Caki2 (cell line): ENCODE measurements around the gene BMF. TPM values are rescaled to one million over a fixed set of nuclear protein-coding genes. Genes with fewer than 3 reads are reported as not detected.
A peak's percentile ranks its signal among the peaks of the same experiment; 100 is the strongest.

Experiments used
- DNase-seq: peaks from one replicate; pipeline ENCODE4 v3.0.0-alpha.2; 2015; ENCODE audit warnings: low read depth
- in situ Hi-C: cut with HindIII; loops from 2 replicates; pipeline ENCODE4 v1.10.0; 2016; ENCODE audit warnings: low sequenced_read_pairs, low pct_unique_long_range_greater_than_20kb, mixed read lengths
- total RNA-seq: library from RNA; depleted of rRNA; stranded (reverse); fragments of >200 nt; shearing (Covaris generic); gene quantifications from 2 replicates; pipeline ENCODE4 v1.2.3, GENCODE V29; 2014; ENCODE audit warnings: low replicate concordance; rRNA removed

BMF gene
- total RNA-seq, 1 experiment from 2014 or later = 1.8 TPM

DNA sequence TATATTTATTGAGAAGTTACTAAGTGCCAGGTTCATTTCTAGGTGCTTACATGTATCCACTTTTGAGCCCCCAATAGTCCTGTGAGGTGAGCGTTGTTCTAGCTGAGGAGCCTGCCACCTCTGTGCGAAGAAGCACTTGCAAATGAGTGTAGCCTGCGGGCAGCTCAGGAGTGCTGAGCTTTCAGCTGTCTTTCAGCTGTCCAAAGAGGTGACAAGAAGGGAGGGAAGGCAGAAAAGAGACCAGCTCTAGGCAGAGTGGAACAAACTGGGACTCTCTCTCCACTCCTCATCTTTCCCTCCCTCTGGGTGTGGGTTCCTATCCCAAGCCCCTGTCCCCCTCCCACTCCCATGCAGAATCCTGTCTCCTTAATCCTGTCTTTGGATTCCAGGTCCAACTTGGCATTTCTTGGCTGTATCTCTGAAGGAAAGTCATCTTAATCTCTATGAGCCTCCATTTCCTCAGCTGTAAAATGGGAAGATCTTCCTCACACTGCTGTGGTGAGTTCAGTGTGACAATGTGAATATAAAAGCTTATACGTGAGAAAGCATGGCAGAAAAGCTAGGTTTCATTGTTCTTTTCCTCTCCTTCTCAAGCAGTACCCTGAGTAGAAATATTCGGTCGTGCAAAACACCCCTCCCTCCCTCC, 63.0 kb downstream of the BMF start:
- in situ Hi-C loops = loop anchor here (25.0 kb wide), 1 partner anchor 167 kb away; no protein-coding TSS in a partner anchor
- no peak for DNase-seq

DNA sequence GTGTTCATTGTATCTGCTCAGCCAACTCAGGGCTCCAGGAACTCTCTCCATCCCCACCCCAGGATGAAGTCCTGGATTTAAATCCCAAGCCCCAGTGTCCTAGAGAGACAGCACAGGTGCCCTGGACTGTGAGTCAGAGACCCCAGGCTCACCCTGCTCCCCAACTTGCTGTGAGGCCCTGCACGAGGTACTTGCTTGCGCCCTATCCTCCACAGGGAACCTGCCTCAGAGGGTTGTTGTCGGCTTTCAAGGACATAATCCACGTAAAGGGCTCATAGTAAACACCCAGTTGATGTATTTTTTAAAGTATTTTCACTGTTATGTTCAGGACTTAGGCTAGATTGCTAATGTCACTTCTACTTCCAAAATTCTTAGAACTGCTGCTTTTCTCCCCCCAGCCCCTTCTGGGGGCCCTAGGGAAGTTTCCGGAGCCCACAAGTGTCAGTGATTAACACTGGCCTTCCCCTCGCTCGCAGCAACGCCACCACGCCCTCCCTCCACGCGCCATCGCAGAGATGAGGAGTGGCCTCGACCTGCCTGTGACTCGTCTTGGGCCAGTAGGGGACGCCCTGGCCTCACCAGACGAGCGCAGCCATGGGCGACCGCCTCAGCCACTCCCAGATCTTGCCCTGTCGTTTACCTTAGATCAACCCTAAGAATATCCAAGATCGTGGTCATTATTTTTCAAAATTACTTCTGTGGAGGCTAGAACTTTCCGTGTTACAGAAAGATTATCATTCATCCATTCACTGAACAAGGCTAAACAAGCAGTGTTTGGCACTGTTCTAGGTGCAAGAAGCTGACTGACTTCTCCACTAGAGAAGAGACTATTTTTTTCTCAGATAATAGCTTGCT, 63.7 kb downstream of the BMF start:
- in situ Hi-C loops = loop anchor here (25.0 kb wide), 1 partner anchor 167 kb away; no protein-coding TSS in a partner anchor

DNA sequence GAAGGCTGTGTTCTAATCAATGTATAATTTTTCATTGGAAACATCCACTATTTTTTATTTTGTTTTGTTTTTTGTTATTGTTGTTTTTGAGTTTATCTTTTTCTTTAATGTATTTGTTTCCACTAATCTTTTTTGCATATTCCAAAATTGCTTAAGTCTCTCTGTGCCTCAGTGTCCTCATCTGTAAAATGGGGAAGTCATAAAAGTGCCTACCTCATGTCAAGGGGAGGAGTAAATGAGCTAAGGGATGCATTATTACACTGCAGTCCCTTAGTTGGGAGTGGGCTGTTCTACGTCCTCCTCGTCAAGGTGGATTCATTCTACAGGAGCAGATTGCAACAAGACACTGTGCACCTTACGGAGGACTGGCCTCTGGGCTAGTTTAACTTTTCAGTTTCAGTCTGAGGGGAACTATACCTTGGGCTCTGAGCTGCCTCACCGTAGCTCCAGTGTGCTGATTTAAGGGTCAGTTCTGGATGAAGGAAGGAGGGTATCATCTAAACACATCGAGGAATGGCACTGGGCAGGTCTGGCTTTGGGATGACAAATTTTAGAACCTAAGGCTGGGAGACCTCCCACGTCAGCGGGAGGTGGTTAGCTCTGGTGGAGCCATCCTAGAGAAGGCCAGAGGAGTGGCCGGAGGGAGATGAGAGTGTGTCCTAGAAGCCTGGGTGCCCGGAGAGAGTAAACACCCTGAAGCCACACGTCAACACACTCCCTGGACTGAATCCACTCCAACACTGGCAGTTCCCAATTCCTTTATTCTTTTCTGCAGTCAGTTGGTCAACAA, 64.6 kb downstream of the BMF start:
- no peak for DNase-seq
- in situ Hi-C loops = loop anchor here (25.0 kb wide), 1 partner anchor 168 kb away; no protein-coding TSS in a partner anchor

More for the DNA sequence above, 63.7 kb downstream of the BMF start:
- DNase-seq = peak; percentile 78

DNA sequence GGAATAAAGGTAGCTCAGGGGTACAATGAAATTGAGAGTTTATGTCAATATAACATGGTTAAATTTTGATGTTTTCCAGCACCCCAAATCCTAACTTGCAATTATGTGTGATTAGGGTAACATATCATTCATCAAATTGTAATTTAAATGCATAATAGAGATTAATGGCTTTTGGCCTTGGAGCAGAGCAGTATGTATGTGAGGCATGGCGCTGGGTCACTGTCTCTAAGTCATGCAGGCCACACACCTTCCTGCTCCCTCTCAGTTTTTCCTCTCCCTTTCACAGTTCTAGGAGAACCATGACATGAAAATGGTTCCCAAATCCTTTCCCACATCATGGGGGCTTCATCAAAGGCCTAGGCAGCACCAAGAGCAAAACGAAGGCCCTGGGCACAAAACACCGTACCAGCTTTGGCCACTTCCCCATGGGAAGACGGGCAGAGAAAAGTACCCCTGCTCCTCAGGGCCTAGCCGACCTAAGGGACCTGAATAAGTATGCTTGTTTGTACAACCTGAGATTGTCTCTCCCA, 65.8 kb downstream of the BMF start:
- DNase-seq = no peak
- in situ Hi-C loops = loop anchor here (25.0 kb wide), 1 partner anchor 169 kb away; no protein-coding TSS in a partner anchor

DNA sequence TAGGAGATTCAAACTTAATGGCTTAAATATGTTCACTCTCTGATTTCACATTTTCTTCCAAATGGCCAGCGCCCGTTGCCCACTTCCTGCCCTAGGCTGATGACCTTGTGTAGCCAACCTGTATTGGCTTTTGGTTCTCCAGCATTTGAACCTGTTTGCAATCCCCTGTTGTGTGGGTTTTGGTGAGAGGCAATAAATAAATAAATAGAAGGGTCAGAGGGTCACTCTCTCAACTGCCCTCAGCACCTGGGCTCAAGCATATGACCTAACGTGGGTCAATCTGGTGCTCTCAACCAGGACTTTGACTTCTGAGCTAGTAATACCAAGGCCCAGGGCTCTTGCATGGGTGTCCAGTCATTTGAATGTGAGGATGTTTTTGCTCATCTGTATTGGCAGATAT, 67.9 kb downstream of the BMF start:
- in situ Hi-C loops = loop anchor here (25.0 kb wide), 1 partner anchor 172 kb away; no protein-coding TSS in a partner anchor

DNA sequence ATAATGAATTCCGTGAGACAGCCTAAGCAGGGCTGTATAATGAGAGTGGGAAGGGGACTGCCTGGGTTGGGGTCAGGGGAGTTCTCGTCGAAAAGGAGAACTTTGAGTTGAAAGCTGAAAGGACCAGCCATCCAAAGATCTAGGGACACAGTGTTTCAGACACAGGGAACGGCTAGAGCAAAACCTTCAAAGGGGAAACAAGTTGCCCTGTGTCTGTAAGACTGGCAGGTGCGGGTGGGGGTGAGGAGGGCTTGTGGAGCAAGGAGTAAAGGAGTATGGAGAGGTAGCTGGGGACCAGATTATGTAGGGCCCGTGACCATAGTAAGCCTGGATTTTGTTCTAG, 68.4 kb downstream of the BMF start:
- DNase-seq = no peak
- in situ Hi-C loops = loop anchor here (25.0 kb wide), 1 partner anchor 172 kb away; no protein-coding TSS in a partner anchor

More for the DNA sequence above, 67.9 kb downstream of the BMF start:
- no peak for DNase-seq

DNA sequence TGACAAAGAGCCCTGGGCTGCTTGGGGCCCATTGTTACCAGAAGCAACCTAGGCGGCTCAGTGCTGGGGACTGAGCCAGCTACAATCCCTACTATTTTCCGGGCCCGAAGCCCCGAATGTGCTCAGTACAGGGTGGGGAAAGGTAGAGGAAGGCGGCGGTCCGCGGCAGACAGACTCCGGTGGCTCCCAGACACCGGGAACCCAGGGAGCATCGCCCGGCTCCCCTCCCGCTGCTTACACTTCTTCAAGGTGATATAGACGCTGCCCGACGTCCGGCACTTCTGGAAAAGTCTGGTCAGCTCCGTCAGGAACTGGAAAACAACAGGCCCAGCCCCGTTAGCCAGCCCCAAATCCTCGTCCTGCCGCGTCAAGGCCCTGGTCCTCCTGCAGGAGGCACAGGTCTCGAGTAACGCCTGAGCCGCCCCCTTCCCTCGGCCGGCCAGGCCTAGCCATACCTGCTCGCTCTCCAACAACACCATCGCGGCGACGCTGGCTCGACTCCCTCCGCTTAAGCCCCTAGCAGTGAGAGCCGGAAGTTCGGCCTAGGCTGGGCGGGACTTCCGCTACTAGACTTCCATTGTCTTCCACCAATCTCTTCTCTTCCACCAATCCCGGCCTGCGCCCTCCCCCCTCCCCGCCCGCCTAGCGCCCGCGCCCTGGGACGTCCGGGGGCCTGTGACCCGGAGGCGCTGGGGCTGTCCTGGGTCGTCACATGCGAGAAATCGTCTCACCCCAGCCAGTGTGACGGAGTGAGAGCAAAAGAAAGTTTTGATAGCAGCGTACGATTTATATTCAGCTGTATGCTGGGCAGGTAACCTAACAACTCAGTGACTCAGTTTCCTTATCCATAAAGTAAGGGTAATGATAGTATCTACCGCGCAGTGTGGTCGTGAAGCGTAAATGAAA, 69.8 kb downstream of the BMF start, which contains the start of gene SRP14:
SRP14 (minus strand) TSS at position 544 of the 906 bp plus-strand sequence; CDS start at position 479, 65 bp downstream.
- in situ Hi-C loops = loop anchor here (25.0 kb wide), 1 partner anchor 173 kb away; no protein-coding TSS in a partner anchor
- DNase-seq = peak; percentile 89

DNA sequence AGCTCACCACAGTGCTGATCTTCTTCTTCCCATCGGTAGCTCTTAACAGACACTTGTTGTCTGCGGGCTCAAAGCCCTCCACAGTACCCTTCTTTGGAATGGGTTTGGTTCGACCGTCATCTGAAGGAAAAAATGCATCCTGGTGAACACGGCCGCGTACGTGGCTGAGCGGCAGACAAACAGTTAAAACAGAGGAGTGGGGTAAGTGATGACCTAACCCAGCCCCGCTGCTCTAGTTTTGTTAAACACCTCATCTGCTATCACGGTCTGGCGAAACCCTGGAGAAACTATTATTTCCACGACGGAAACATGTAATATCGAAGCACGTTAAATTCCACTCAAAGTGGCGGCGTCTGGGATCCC, 70.4 kb downstream of the BMF start:
- in situ Hi-C loops = loop anchor here (25.0 kb wide), 1 partner anchor 174 kb away; no protein-coding TSS in a partner anchor
- DNase-seq = no peak

Other genes starting within 250 kb of the BMF start
- 8.1 and 9.6 TPM in 2 replicates for gene GPR176, start 188.6 kb downstream of the BMF start, total RNA-seq
- 33.6 and 52.4 TPM in 2 replicates for gene EIF2AK4, start 174.8 kb downstream of the BMF start, total RNA-seq
- 175 and 229 TPM in 2 replicates for gene SRP14, start 69.7 kb downstream of the BMF start, total RNA-seq
- 44.3 and 49.3 TPM in 2 replicates for gene BUB1B, start 52.2 kb upstream of the BMF start, total RNA-seq
- gene PAK6, start 130.2 kb upstream of the BMF start, total RNA-seq = not detected in 2 replicates
- not detected in 2 replicates for gene ANKRD63, start 174.2 kb upstream of the BMF start, total RNA-seq
- not detected in 2 replicates for gene PLCB2, start 199.1 kb upstream of the BMF start, total RNA-seq
- 2.6 and 4.6 TPM in 2 replicates for gene INAFM2, start 214.8 kb upstream of the BMF start, total RNA-seq
- 10.1 and 35.3 TPM in 2 replicates for gene CCDC9B, start 232.1 kb upstream of the BMF start, total RNA-seq
- gene PHGR1, start 242.2 kb upstream of the BMF start, total RNA-seq = not detected in 2 replicates
- under 0.01 TPM in 1 of 2 replicates, not detected in the other for gene DISP2, start 249.3 kb upstream of the BMF start, total RNA-seq